SKM-1 (cell line): ENCODE results near the gene TEAD1.

ENCODE experiments used
- DNase-seq: peaks from one replicate; lab custom pipeline; 2025; ENCODE audit not compliant: unreplicated experiment; lab: John Stamatoyannopoulos, UW

The TEAD1 gene

GRCh38 chr11:12785901-12786300 is 111.7 kb downstream of the TEAD1 start:
- DNase-seq = no peak

- DNase-seq = no peak
Measured at GRCh38 chr11:12786450-12786849, 112.2 kb downstream of the TEAD1 start.

- DNase-seq = no peak
Measured at GRCh38 chr11:12786891-12787290, 112.7 kb downstream of the TEAD1 start.

GRCh38 chr11:12787847-12788246 is 113.6 kb downstream of the TEAD1 start:
- no peak for DNase-seq

- DNase-seq = no peak
Measured at GRCh38 chr11:12789054-12789453, 114.8 kb downstream of the TEAD1 start.

- DNase-seq = no peak
Measured at GRCh38 chr11:12789596-12790215, 115.5 kb downstream of the TEAD1 start.

GRCh38 chr11:12790861-12791616 is 116.8 kb downstream of the TEAD1 start:
- no peak for DNase-seq

- no peak for DNase-seq
Measured at GRCh38 chr11:12792018-12792417, 117.8 kb downstream of the TEAD1 start.

GRCh38 chr11:12792590-12792989 is 118.4 kb downstream of the TEAD1 start:
- no peak for DNase-seq

- no peak for DNase-seq
Measured at GRCh38 chr11:12793065-12793464, 118.8 kb downstream of the TEAD1 start.

- DNase-seq = no peak
Measured at GRCh38 chr11:12793506-12793905, 119.3 kb downstream of the TEAD1 start.

GRCh38 chr11:12794576-12795230 is 120.5 kb downstream of the TEAD1 start:
- no peak for DNase-seq

GRCh38 chr11:12797996-12798395 is 123.8 kb downstream of the TEAD1 start:
- DNase-seq = no peak

GRCh38 chr11:12798609-12799011 is 124.4 kb downstream of the TEAD1 start:
- no peak for DNase-seq

GRCh38 chr11:12799334-12799835 is 125.2 kb downstream of the TEAD1 start:
- DNase-seq = no peak

- no peak for DNase-seq
Measured at GRCh38 chr11:12800032-12800671, 125.9 kb downstream of the TEAD1 start.

GRCh38 chr11:12800871-12801270 is 126.7 kb downstream of the TEAD1 start:
- no peak for DNase-seq

GRCh38 chr11:12801976-12802375 is 127.8 kb downstream of the TEAD1 start:
- DNase-seq = no peak

- DNase-seq = no peak
Measured at GRCh38 chr11:12802418-12803085, 128.3 kb downstream of the TEAD1 start.

GRCh38 chr11:12803086-12803826 is 129.0 kb downstream of the TEAD1 start:
- no peak for DNase-seq
